IPS DF 19.7 (cell line): ENCODE data around the gene RAPGEFL1.
A peak's percentile ranks its signal among the peaks of the same experiment; 100 is the strongest.
"Not testable (repeated sequence)": the region's sequence is repeated elsewhere in the genome, so short reads cannot be mapped to it uniquely, and the experiment has no call there.

Experiments used
- DNase-seq: peaks from one replicate; pipeline ENCODE4 v3.0.0-alpha.2; 2013; ENCODE audit warnings: low read depth, low spot score

RAPGEFL1 gene

GRCh38 chr17:40177275-40177874, at the start of gene RAPGEFL1:
TSS of gene RAPGEFL1 (plus strand) at chr17:40177470. CDS start at chr17:40177862, 392 bp downstream.
- no peak for DNase-seq

GRCh38 chr17:40129498-40129897, 47.8 kb upstream of the RAPGEFL1 start:
- DNase-seq = no peak

- no peak for DNase-seq
Observed at GRCh38 chr17:40130352-40131042, 46.8 kb upstream of the RAPGEFL1 start.

GRCh38 chr17:40134184-40134583, 43.1 kb upstream of the RAPGEFL1 start:
- DNase-seq = no peak

- no peak for DNase-seq
Observed at GRCh38 chr17:40135817-40136216, 41.5 kb upstream of the RAPGEFL1 start.

- DNase-seq = no peak
Observed at GRCh38 chr17:40139566-40140058, 37.7 kb upstream of the RAPGEFL1 start.

- not testable (repeated sequence) for DNase-seq
Observed at GRCh38 chr17:40143166-40143565, 34.1 kb upstream of the RAPGEFL1 start.

- DNase-seq = no peak
Observed at GRCh38 chr17:40145476-40145875, 31.8 kb upstream of the RAPGEFL1 start.

GRCh38 chr17:40148527-40148926, 28.7 kb upstream of the RAPGEFL1 start:
- DNase-seq = no peak

- DNase-seq = no peak
Observed at GRCh38 chr17:40150276-40150675, 27.0 kb upstream of the RAPGEFL1 start.

- DNase-seq = no peak
Observed at GRCh38 chr17:40151414-40151963, 25.8 kb upstream of the RAPGEFL1 start.

- DNase-seq = no peak
Observed at GRCh38 chr17:40153603-40154236, 23.6 kb upstream of the RAPGEFL1 start.

- DNase-seq = no peak
Observed at GRCh38 chr17:40157973-40158372, 19.3 kb upstream of the RAPGEFL1 start.

- no peak for DNase-seq
Observed at GRCh38 chr17:40158438-40159013, 18.7 kb upstream of the RAPGEFL1 start.

- no peak for DNase-seq
Observed at GRCh38 chr17:40159456-40159855, 17.8 kb upstream of the RAPGEFL1 start.

GRCh38 chr17:40167685-40168261, 9.5 kb upstream of the RAPGEFL1 start:
- DNase-seq = no peak

- DNase-seq = peak; percentile 56
Observed at GRCh38 chr17:40168262-40168832, 8.9 kb upstream of the RAPGEFL1 start.

GRCh38 chr17:40170325-40170724, 6.9 kb upstream of the RAPGEFL1 start:
- DNase-seq = no peak

GRCh38 chr17:40171750-40172149, 5.5 kb upstream of the RAPGEFL1 start:
- DNase-seq = no peak

- no peak for DNase-seq
Observed at GRCh38 chr17:40173091-40173777, 4.0 kb upstream of the RAPGEFL1 start.

GRCh38 chr17:40173778-40174135, 3.5 kb upstream of the RAPGEFL1 start:
- no peak for DNase-seq
